Choroid plexus epithelial cell (primary cell): ENCODE measurements around the gene BAMBI.

ENCODE experiments used
- DNase-seq: peaks from one replicate; pipeline ENCODE4 v3.0.0-alpha.2; 2010; ENCODE audit warnings: low read depth
- H3K4me3 ChIP-seq: 2 replicates; pipeline ENCODE4 v1.5.1; 2011; ENCODE audit warnings: low read depth, mild to moderate bottlenecking, control low read depth, low read length, moderate library complexity
- CTCF ChIP-seq: conservative IDR thresholded peaks from 2 replicates; pipeline ENCODE4 v1.5.1; 2011; ENCODE audit warnings: low read depth, mild to moderate bottlenecking, control low read depth, inconsistent platforms, low read length, moderate library complexity

The BAMBI gene

GRCh38 chr10:28715246-28715645, 37.9 kb downstream of the BAMBI start:
- TF ChIP-seq CTCF, result no peak
- DNase-seq, result no peak
- no peak overlapping the region for H3K4me3 ChIP-seq

DNA sequence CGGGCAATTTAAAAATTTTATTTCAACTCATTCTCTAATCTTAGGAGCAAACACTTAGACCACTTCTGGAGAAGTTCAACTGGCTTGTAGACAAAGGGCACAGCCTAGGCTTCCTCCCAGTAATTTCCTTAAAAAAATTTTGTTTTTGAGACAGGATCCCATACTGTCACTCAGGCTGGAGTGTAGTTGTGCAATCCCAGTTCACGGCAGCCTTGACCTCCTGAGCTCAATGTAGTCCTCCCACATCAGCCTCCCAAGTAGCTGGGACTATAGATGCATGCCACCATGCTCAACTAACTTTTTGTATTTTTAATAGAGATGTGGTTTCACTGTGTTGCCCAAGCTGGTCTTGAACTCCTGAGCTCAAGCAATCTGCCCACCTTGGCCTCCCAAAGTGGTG, 38.4 kb downstream of the BAMBI start:
- no peak for DNase-seq
- no peak overlapping the region for H3K4me3 ChIP-seq
- no peak for TF ChIP-seq CTCF

- H3K4me3 ChIP-seq, result no peak overlapping the region
- no peak for DNase-seq
- TF ChIP-seq CTCF, result no peak
Observed at GRCh38 chr10:28716748-28717147, 39.4 kb downstream of the BAMBI start.

DNA sequence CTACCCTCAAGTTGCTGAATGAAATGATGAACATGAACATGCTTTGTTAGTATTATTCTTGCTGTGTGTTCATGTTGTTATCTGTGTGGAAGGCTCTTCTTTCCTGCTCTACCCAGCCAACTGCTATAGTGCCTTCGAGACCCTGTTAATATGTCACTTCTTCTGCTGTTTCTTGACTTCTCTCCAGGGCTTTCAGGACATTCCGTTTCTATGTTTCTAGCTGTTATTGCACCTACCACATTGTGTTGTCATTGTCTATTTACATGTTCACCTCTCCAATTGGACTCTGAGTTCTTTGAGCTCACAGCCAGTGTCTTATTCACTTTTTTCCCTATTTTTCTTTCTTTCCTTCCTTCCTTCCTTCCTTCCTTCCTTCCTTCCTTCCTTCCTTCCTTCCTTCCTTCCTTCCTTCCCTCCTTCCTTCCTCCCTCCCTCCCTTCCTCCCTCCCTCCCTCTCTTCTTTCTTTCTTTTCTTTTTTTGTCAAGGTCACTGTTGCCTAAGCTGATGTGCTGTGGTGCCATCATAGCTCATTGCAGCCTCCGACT, 40.4 kb downstream of the BAMBI start:
- no peak overlapping the region for H3K4me3 ChIP-seq
- DNase-seq, result no peak

DNA sequence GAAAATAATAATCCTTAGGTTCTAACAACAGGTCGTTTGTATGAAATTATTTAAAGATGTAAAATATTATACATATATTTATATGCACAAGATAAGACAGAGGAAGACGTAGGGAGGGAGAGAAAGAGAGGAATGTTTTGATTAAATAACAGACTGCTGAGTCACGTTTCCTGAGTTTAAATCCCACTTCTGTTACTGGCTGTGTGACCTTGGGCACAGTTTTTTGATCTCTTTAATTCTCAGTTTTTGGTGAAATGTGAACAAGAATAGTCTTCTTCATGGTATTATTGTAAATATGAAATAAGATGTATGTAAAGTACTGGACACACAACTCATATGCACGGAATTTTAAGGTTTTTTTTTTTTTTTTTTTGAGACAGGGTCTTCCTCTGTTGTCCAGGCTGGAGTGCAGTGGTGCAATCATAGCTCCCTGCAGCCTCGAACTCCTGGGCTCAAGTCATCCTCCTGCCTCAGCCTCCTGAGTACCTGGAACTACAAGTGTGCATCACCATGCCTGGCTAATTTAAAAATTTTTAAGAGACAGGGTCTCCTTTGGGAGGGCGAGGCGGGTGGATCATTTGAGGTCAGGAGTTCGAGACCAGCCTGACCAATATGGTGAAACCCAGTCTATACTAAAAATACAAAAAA, 42.6 kb downstream of the BAMBI start:
- no peak for TF ChIP-seq CTCF
- no peak overlapping the region for H3K4me3 ChIP-seq
- DNase-seq, result peak; percentile 60

More for the DNA sequence above, 40.4 kb downstream of the BAMBI start:
- TF ChIP-seq CTCF, result no peak

DNA sequence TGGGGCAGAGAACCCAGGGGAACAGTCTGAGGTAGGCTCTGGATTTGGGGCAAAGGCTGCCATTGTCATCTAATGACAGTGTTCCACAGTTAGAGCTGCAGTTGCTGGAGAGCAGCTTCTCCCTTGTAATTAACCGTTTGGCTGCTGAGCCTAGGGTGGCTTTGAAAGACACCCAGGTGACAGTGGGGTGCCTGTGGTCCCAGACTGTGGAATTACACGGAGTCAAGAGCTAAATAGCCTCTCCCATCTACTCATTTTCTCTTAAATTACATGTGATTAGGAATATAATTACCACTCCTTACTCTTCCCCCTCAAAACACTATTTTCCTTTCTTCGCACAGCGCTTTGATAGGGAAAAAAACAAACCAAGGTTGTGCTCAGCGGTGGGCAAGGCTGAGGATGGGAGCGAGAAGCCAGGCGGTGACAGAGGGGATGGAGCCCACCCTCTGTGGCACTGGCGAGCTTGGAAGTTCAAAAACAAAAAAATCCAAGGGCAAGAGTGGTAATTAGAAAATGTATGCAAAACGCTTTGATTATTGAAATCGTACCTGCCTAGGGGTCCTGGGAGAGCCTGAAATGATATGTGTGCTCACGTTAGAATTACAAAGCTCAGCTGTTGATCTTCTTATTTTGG, 44.1 kb downstream of the BAMBI start:
- no peak for TF ChIP-seq CTCF
- no peak overlapping the region for H3K4me3 ChIP-seq
- no peak for DNase-seq
